Parathyroid adenoma (tissue), 2 donors: ENCODE data around the gene MRLN.
"Not testable (repeated sequence)": the region's sequence is repeated elsewhere in the genome, so short reads cannot be mapped to it uniquely, and the experiment has no call there.

Source experiments
- H2AFZ ChIP-seq: fragments of 300-600 bp; sonication (generic); one replicate; pipeline ENCODE4 v1.7.0; 2017; ENCODE audit warnings: antibody characterized with exemption, mild to moderate bottlenecking
- H3K27ac ChIP-seq: fragments of 300-600 bp; sonication (generic); one replicate; pipeline ENCODE4 v1.7.0; 2017
- H3K27me3 ChIP-seq: fragments of 300-600 bp; sonication (generic); one replicate; pipeline ENCODE4 v1.7.0; 2017; ENCODE audit warnings: low read length; ENCODE audit not compliant: control insufficient read depth, insufficient read depth
- H3K36me3 ChIP-seq: fragments of 300-600 bp; sonication (generic); one replicate; pipeline ENCODE4 v1.7.0; 2017; ENCODE audit warnings: low read length; ENCODE audit not compliant: control insufficient read depth, insufficient read depth
- H3K4me1 ChIP-seq: fragments of 300-600 bp; sonication (generic); one replicate; pipeline ENCODE4 v1.7.0; 2017; ENCODE audit warnings: control low read depth
- H3K4me2 ChIP-seq: fragments of 300-600 bp; sonication (generic); one replicate; pipeline ENCODE4 v1.7.0; 2017; ENCODE audit warnings: low read length
- H3K4me3 ChIP-seq: fragments of 300-600 bp; sonication (generic); one replicate; pipeline ENCODE4 v1.7.0; 2017; ENCODE audit warnings: low read depth, low read length
- H3K79me2 ChIP-seq: fragments of 300-600 bp; sonication (generic); one replicate; pipeline ENCODE4 v1.7.0; 2017; ENCODE audit warnings: control low read depth
- H3K9ac ChIP-seq: fragments of 300-600 bp; sonication (generic); one replicate; pipeline ENCODE4 v1.7.0; 2017; ENCODE audit warnings: mild to moderate bottlenecking
- H3K9me3 ChIP-seq: fragments of 300-600 bp; sonication (generic); one replicate; pipeline ENCODE4 v1.7.0; 2017; ENCODE audit warnings: low read length; ENCODE audit not compliant: control insufficient read depth
- CTCF ChIP-seq: fragments of 300-600 bp; sonication (generic); IDR thresholded peaks from one replicate; pipeline ENCODE4 v1.7.0; 2017; ENCODE audit warnings: antibody characterized with exemption, mild to moderate bottlenecking
- donor health status: primary hyperparathyroidism.

Gene MRLN

GRCh38 chr10:59791601-59792000 is 38.3 kb upstream of the MRLN start:
- no peaks in the 10 kb centered on the region for H3K27me3 ChIP-seq
- no peak overlapping the region for H3K4me2 ChIP-seq
- H2AFZ ChIP-seq, result no peak overlapping the region
- no peak overlapping the region for H3K27ac ChIP-seq
- H3K79me2 ChIP-seq, result no peaks in the 10 kb centered on the region
- no peaks in the 10 kb centered on the region for H3K36me3 ChIP-seq
- TF ChIP-seq CTCF, result no peak
- no peaks in the 10 kb centered on the region for H3K9me3 ChIP-seq
- no peak overlapping the region for H3K9ac ChIP-seq
- H3K4me1 ChIP-seq, result no peaks in the 10 kb centered on the region
- no peak overlapping the region for H3K4me3 ChIP-seq

- not testable (repeated sequence) for H3K9ac ChIP-seq, H2AFZ ChIP-seq, H3K27ac ChIP-seq, H3K4me1 ChIP-seq, H3K4me2 ChIP-seq, H3K36me3 ChIP-seq, H3K27me3 ChIP-seq, H3K9me3 ChIP-seq, H3K4me3 ChIP-seq, H3K79me2 ChIP-seq
These were observed 36.8 kb upstream of the MRLN start for GRCh38 chr10:59790080-59790479.

- H3K4me2 ChIP-seq, H3K27me3 ChIP-seq, H3K27ac ChIP-seq, H3K9me3 ChIP-seq, H3K4me1 ChIP-seq, H3K79me2 ChIP-seq, H2AFZ ChIP-seq, H3K9ac ChIP-seq, H3K4me3 ChIP-seq, H3K36me3 ChIP-seq: not testable (repeated sequence)
These were observed 35.7 kb upstream of the MRLN start for GRCh38 chr10:59788914-59789313.

- H3K27me3 ChIP-seq, H3K4me1 ChIP-seq, H3K9me3 ChIP-seq, H3K9ac ChIP-seq, H2AFZ ChIP-seq, H3K79me2 ChIP-seq, H3K36me3 ChIP-seq, H3K27ac ChIP-seq, H3K4me3 ChIP-seq, H3K4me2 ChIP-seq: not testable (repeated sequence)
These were observed 33.8 kb upstream of the MRLN start for GRCh38 chr10:59787032-59787431.

GRCh38 chr10:59785476-59785875 is 32.2 kb upstream of the MRLN start:
- not testable (repeated sequence) for H3K9ac ChIP-seq, H3K4me2 ChIP-seq, H3K36me3 ChIP-seq, H2AFZ ChIP-seq, H3K9me3 ChIP-seq, H3K79me2 ChIP-seq, H3K27ac ChIP-seq, H3K4me3 ChIP-seq, H3K4me1 ChIP-seq, H3K27me3 ChIP-seq

GRCh38 chr10:59781511-59781910 is 28.3 kb upstream of the MRLN start:
- Histone ChIP-seq H3K9me3 (no peaks in the 10 kb centered on the region), H3K4me1 (no peaks in the 10 kb centered on the region), H3K4me2 (no peak overlapping the region), H3K4me3 (no peak overlapping the region), H2AFZ (no peak overlapping the region), H3K27ac (no peak overlapping the region), H3K27me3 (no peaks in the 10 kb centered on the region), H3K36me3 (no peaks in the 10 kb centered on the region), H3K79me2 (no peaks in the 10 kb centered on the region), H3K9ac (no peak overlapping the region)
- TF ChIP-seq CTCF, result no peak
